H1 (cell line): Measurements from ENCODE around the gene NPFFR1. TPM values are rescaled to one million over a fixed set of nuclear protein-coding genes. Genes with fewer than 3 reads are reported as not detected.

Source experiments
- CTCF ChIA-PET: fragments of 300-600 bp; sonication (Branson Sonifier 250); formaldehyde crosslinking; loops from one replicate; lab custom pipeline; 2021; ENCODE audit not compliant: partially characterized antibody; lab: Charles Lee
- POLR2A ChIA-PET: fragments of 300-600 bp; sonication (Branson Sonifier 250); formaldehyde crosslinking; loops from one replicate; lab custom pipeline; 2021; ENCODE audit warnings: inconsistent platforms; ENCODE audit not compliant: partially characterized antibody; lab: Charles Lee
- DNase-seq, 2 experiments: peaks; one replicate each; pipeline versions ENCODE4 v3.0.0 to v3.0.0-alpha.2; 2010 to 2022; ENCODE audit warnings: low spot score in 2 of 2, low read depth in 1 of 2, mixed read lengths in 1 of 2
- FAIRE-seq: peaks from 2 replicates; lab custom pipeline; 2011; peaks lifted over from hg19 to GRCh38; lab: Jason Lieb, UNC
- H2AFZ ChIP-seq: 2 replicates; pipeline ENCODE4 v1.8.1; 2012; ENCODE audit warnings: low read length, inconsistent platforms
- H2AK5ac ChIP-seq: 2 replicates; pipeline ENCODE4 v1.6.1; 2013; ENCODE audit warnings: low read depth, low read length
- H2BK120ac ChIP-seq: replicated peaks from 2 replicates; pipeline ENCODE3; 2013; ENCODE audit warnings: low read depth, low read length, inconsistent platforms
- H2BK12ac ChIP-seq: 2 replicates; pipeline ENCODE4 v1.6.1; 2013; ENCODE audit warnings: low read depth, low read length
- H2BK15ac ChIP-seq: 2 replicates; pipeline ENCODE4 v1.6.1; 2013; ENCODE audit warnings: low read length
- H2BK20ac ChIP-seq: 2 replicates; pipeline ENCODE4 v1.6.1; 2013; ENCODE audit warnings: low read length
- H2BK5ac ChIP-seq: 2 replicates; pipeline ENCODE4 v1.6.1; 2013; ENCODE audit warnings: low read depth, low read length
- H3K14ac ChIP-seq: 2 replicates; pipeline ENCODE4 v1.6.1; 2013; ENCODE audit warnings: inconsistent platforms; ENCODE audit not compliant: insufficient read length
- H3K18ac ChIP-seq: 2 replicates; pipeline ENCODE4 v1.6.1; 2013; ENCODE audit warnings: low read length; ENCODE audit errors: extremely low read depth
- H3K23ac ChIP-seq: 2 replicates; pipeline ENCODE4 v1.6.1; 2013; ENCODE audit warnings: inconsistent platforms; ENCODE audit not compliant: insufficient read length
- H3K23me2 ChIP-seq: 2 replicates; pipeline ENCODE4 v1.6.1; 2013; ENCODE audit warnings: low read depth, low read length
- H3K27ac ChIP-seq: 2 replicates; pipeline ENCODE4 v1.6.1; 2011; ENCODE audit warnings: low read depth, low read length, inconsistent platforms
- H3K27me3 ChIP-seq, 4 experiments: replicated peaks in 1 of 4; 1 replicate in 1 of 4; 2 replicates in 3 of 4; pipeline versions ENCODE4 v1.6.1 to v1.8.1; 2011 to 2013; ENCODE audit warnings: low read length in 3 of 4, mild to moderate bottlenecking in 3 of 4, inconsistent platforms in 2 of 4, mixed read lengths in 2 of 4, moderate library complexity in 1 of 4; ENCODE audit not compliant: control insufficient read depth in 3 of 4, insufficient read depth in 3 of 4; ENCODE audit errors: extremely low read depth in 1 of 4
- H3K36me3 ChIP-seq, 4 experiments: 2 replicates each; pipeline versions ENCODE4 v1.6.1 to v1.8.1; 2011 to 2013; ENCODE audit warnings: mild to moderate bottlenecking in 4 of 4, low read length in 3 of 4, moderate library complexity in 2 of 4, control low read depth in 1 of 4, inconsistent platforms in 1 of 4; ENCODE audit not compliant: insufficient read depth in 4 of 4, control insufficient read depth in 2 of 4
- H3K4ac ChIP-seq: replicated peaks from 2 replicates; pipeline ENCODE3; 2013; ENCODE audit warnings: low read length, low read depth, mixed read lengths, inconsistent platforms; ENCODE audit not compliant: insufficient read length
- H3K4me1 ChIP-seq, 4 experiments: replicated peaks in 1 of 4; 1 replicate in 1 of 4; 2 replicates in 3 of 4; pipeline versions ENCODE4 v1.6.1 to v1.8.1; 2011 to 2013; ENCODE audit warnings: low read length in 3 of 4, inconsistent platforms in 2 of 4, mixed read lengths in 1 of 4; ENCODE audit not compliant: insufficient read depth in 4 of 4, control insufficient read depth in 3 of 4
- H3K4me2 ChIP-seq, 2 experiments: 2 replicates each; pipeline versions ENCODE4 v1.6.1 to v1.8.1; 2011 to 2013; ENCODE audit warnings: low read depth in 2 of 2, low read length in 2 of 2, control low read depth in 1 of 2, inconsistent platforms in 1 of 2, mild to moderate bottlenecking in 1 of 2; ENCODE audit not compliant: insufficient read depth in 1 of 2
- H3K4me3 ChIP-seq, 4 experiments: fragments of 200-600, 300-600 bp in 1 of 4; sonication (generic), shearing (Covaris generic), sonication (Bioruptor Twin) in 1 of 4; 2 replicates each; pipeline versions ENCODE4 v1.5.1 to v1.8.1; 2011 to 2016; ENCODE audit warnings: low read length in 4 of 4, low read depth in 3 of 4, control low read depth in 2 of 4, inconsistent platforms in 2 of 4, mild to moderate bottlenecking in 2 of 4, mixed read lengths in 1 of 4, moderate library complexity in 1 of 4; ENCODE audit not compliant: insufficient read depth in 2 of 4; ENCODE audit errors: extremely low read depth in 1 of 4
- H3K56ac ChIP-seq: replicated peaks from 2 replicates; pipeline ENCODE3; 2013; ENCODE audit warnings: low read depth, mild to moderate bottlenecking, mixed read lengths, low read length, inconsistent platforms; ENCODE audit not compliant: insufficient read length
- H3K79me1 ChIP-seq: 2 replicates; pipeline ENCODE4 v1.6.1; 2013; ENCODE audit warnings: low read depth, low read length, control low read depth
- H3K79me2 ChIP-seq, 2 experiments: 2 replicates each; pipeline versions ENCODE4 v1.6.1 to v1.8.1; 2012 to 2013; ENCODE audit warnings: low read length in 2 of 2, mild to moderate bottlenecking in 2 of 2, inconsistent platforms in 1 of 2; ENCODE audit not compliant: insufficient read depth in 2 of 2, control insufficient read depth in 1 of 2
- H3K9ac ChIP-seq, 4 experiments: replicated peaks in 1 of 4; 1 replicate in 1 of 4; 2 replicates in 3 of 4; pipeline versions ENCODE4 v1.6.1 to v1.8.1; 2011 to 2013; ENCODE audit warnings: low read depth in 3 of 4, low read length in 3 of 4, control low read depth in 2 of 4, mild to moderate bottlenecking in 2 of 4, moderate library complexity in 2 of 4, inconsistent platforms in 1 of 4; ENCODE audit errors: extremely low read depth in 1 of 4
- H3K9me3 ChIP-seq, 2 experiments: 2 replicates each; pipeline versions ENCODE4 v1.6.1 to v1.8.1; 2012 to 2013; ENCODE audit warnings: mild to moderate bottlenecking in 2 of 2, moderate library complexity in 2 of 2, control low read depth in 1 of 2, inconsistent platforms in 1 of 2, low read depth in 1 of 2, low read length in 1 of 2, mixed read lengths in 1 of 2; ENCODE audit not compliant: insufficient read depth in 2 of 2
- H4K20me1 ChIP-seq, 2 experiments: replicated peaks in 1 of 2; 2 replicates each; pipeline versions ENCODE3 to v1.8.1; 2011 to 2013; ENCODE audit warnings: inconsistent platforms in 2 of 2, low read length in 2 of 2, mild to moderate bottlenecking in 1 of 2; ENCODE audit not compliant: insufficient read depth in 2 of 2, control insufficient read depth in 1 of 2
- H4K5ac ChIP-seq: 2 replicates; pipeline ENCODE4 v1.6.1; 2013; ENCODE audit warnings: low read length, low read depth, mixed read lengths, inconsistent platforms; ENCODE audit not compliant: insufficient read length
- H4K8ac ChIP-seq: 2 replicates; pipeline ENCODE4 v1.8.0; 2013; ENCODE audit warnings: mild to moderate bottlenecking, moderate library complexity, low read length, inconsistent platforms; ENCODE audit not compliant: insufficient read depth; ENCODE audit errors: extremely low read depth
- H4K91ac ChIP-seq: replicated peaks from 2 replicates; pipeline ENCODE3; 2013; ENCODE audit warnings: low read length, mixed read lengths, inconsistent platforms; ENCODE audit not compliant: insufficient read length
- E2F6 ChIP-seq: IDR thresholded peaks from 2 replicates; pipeline ENCODE4 v1.6.1; 2012; ENCODE audit warnings: inconsistent platforms
- GABPA ChIP-seq: IDR thresholded peaks from 2 replicates; pipeline ENCODE4 v1.6.1; 2011; ENCODE audit warnings: mild to moderate bottlenecking, low read length, moderate library complexity, borderline replicate concordance; ENCODE audit not compliant: insufficient read depth
- HDAC2 ChIP-seq, 2 experiments: fragments of 300-600 bp in 1 of 2; sonication (generic) in 1 of 2; IDR thresholded peaks; 2 replicates each; pipeline ENCODE4 v1.6.1; 2011 to 2012; ENCODE audit warnings: low read depth in 2 of 2, low read length in 2 of 2, mild to moderate bottlenecking in 2 of 2, moderate library complexity in 2 of 2, borderline replicate concordance in 1 of 2, inconsistent platforms in 1 of 2
- RBBP5 ChIP-seq: IDR thresholded peaks from 2 replicates; pipeline ENCODE4 v1.7.1; 2012; ENCODE audit warnings: low read depth, mild to moderate bottlenecking, inconsistent platforms, low read length, moderate library complexity, borderline replicate concordance
- WGBS, 2 experiments: shearing (Covaris generic) in 1 of 2; methylation state at CpG; one replicate each; pipeline versions ENCODE4 v1.1.6 to v1.1.7; 2013 to 2015; ENCODE audit warnings: low lambda C conversion rate in 2 of 2, mixed read lengths in 2 of 2, inconsistent platforms in 1 of 2, low coverage in 1 of 2, missing lambda C conversion rate in 1 of 2; ENCODE audit not compliant: insufficient replicate concordance in 2 of 2, insufficient coverage in 1 of 2, insufficient read length in 1 of 2; ENCODE audit errors: extremely low coverage in 1 of 2, missing lambda C conversion rate in 1 of 2; 5-methylcytosine and 5-hydroxymethylcytosine counted together
- polyA plus RNA-seq, 7 experiments: library from polyadenylated mRNA; depleted of rRNA in 3 of 7; stranded (reverse) in 5 of 7; unstranded in 2 of 7; fragments of >200 nt in 5 of 7; fragments of 200-250 nt in 2 of 7; gene quantifications; 1 replicate in 5 of 7; 2 replicates in 1 of 7; 4 replicates in 1 of 7; pipeline versions ENCODE4 v1.2.1 to v1.2.3, GENCODE V29; 2011 to 2013; ENCODE audit warnings: missing spikeins in 2 of 7, mixed read lengths in 2 of 7
- total RNA-seq: library from RNA; stranded (reverse); fragmentation: NEBNext Ultra II Directional; extraction: Animal tissue kit (Norgen Biotek cat#: 25700); gene quantifications from 2 replicates; pipeline ENCODE4 v1.2.1, GENCODE V29; 2021
- TF ChIP-seq, protein P1 (sequence below): IDR thresholded peaks from 2 replicates; pipeline ENCODE4 v1.6.1; 2011; ENCODE audit warnings: low read depth, mild to moderate bottlenecking, low read length; ENCODE audit not compliant: insufficient read depth

Gene NPFFR1
- total and polyA plus RNA-seq, 2 of the 8 experiments (the other 6 are each of a cell fraction or from before 2014, with no cell fraction given): 0.02 to 0.06 TPM

GRCh38 chr10:70274643-70275042 lies 9.2 kb downstream of the NPFFR1 start:
- Histone ChIP-seq H3K56ac (no peak overlapping the region), H2BK120ac (no peak overlapping the region), H3K4me3 (no peak overlapping the region), H3K9ac (no peak overlapping the region), H3K4me1 (0 out of 7 replicates have a peak, but pooled peaks cover 0 to 5% (median 0%) of the 10 kb centered on the region in 4 experiments), H3K4me2 (no peak overlapping the region), H3K79me2 (no peaks in the 10 kb centered on the region), H4K91ac (no peak overlapping the region), H2BK12ac (no peak overlapping the region), H2BK20ac (no peak overlapping the region), H3K36me3 (no peaks in the 10 kb centered on the region), H3K23ac (no peak overlapping the region), H3K79me1 (no peaks in the 10 kb centered on the region), H3K23me2 (no peaks in the 10 kb centered on the region), H3K4ac (no peak overlapping the region), H3K14ac (no peak overlapping the region), H3K9me3 (no peaks in the 10 kb centered on the region), H4K20me1 (no peaks in the 10 kb centered on the region), H3K27me3 (no peaks in the 10 kb centered on the region), H2AFZ (no peak overlapping the region), H3K27ac (no peak overlapping the region), H2BK15ac (0 out of 2 replicates have a peak overlapping the region, but pooled peaks have one; percentile 29), H4K5ac (no peak overlapping the region), H3K18ac (no peak overlapping the region), H4K8ac (no peak overlapping the region), H2BK5ac (no peak overlapping the region), H2AK5ac (0 out of 2 replicates have a peak overlapping the region, but pooled peaks have one; percentile 24)
- ChIA-PET POLR2A (interaction anchor here (1.5 kb wide), 1 partner anchor 129 kb away, joined by 3 read pairs; no protein-coding TSS in a partner anchor), CTCF (interaction anchor here (0.6 to 17.4 kb wide), 8 partner anchors 10 to 113 kb away, joined by 3 to 329 read pairs (median 4); partner anchors contain the start of gene NPFFR1)
- TF ChIP-seq E2F6: no peak
- TF ChIP-seq, protein P1, sequence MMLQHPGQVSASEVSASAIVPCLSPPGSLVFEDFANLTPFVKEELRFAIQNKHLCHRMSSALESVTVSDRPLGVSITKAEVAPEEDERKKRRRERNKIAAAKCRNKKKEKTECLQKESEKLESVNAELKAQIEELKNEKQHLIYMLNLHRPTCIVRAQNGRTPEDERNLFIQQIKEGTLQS: no peak
- no peak for TF ChIP-seq GABPA
- no peak for TF ChIP-seq HDAC2 (IDR thresholded peaks at IDR 0.05; ENCODE audit: borderline replicate concordance in 1 of 2, low read depth in 2 of 2, low read length in 2 of 2)
- no peak for TF ChIP-seq RBBP5
- no peak for DNase-seq
- 76% methylated on average over 2 of the region's 2 CpGs; no CpG with 5 or more reads in 1 of the 2 experiments for WGBS, 2 experiments
- no peak for FAIRE-seq
